Measurements from ENCODE around the gene ACACB. TPM values are rescaled to one million over a fixed set of nuclear protein-coding genes. Genes with fewer than 3 reads are reported as not detected.

Gene ACACB
- total RNA-seq, 2 donors from 2014 or later: 6.8 to 12.7 TPM

GRCh38 chr12:109166371-109166770 is 50.0 kb downstream of the ACACB start:
- H3K27me3 ChIP-seq (ENCODE audit: control insufficient read depth, insufficient read depth, low read length, poor library complexity, severe bottlenecking): no peaks in the 10 kb centered on the region
- Mint-ChIP-seq H3K4me1 (no peaks in the 10 kb centered on the region), H3K27me3 (ENCODE audit: insufficient read depth) (no peaks in the 10 kb centered on the region), H3K9me3 (no peaks in the 10 kb centered on the region), H3K4me3 (no peak overlapping the region), H3K36me3 (ENCODE audit: low read depth) (peaks cover 11% of the 10 kb centered on the region), H3K27ac (no peak overlapping the region)
- no peak overlapping the region for H3K27ac ChIP-seq (ENCODE audit: low read depth, low read length)
- H3K36me3 ChIP-seq (ENCODE audit: control insufficient read depth, insufficient read depth, low read length): no peaks in the 10 kb centered on the region
- no peaks in the 10 kb centered on the region for H3K9me3 ChIP-seq (ENCODE audit: control insufficient read depth, low read length)
- 93 to 94% methylated on average over 7 to 9 of the region's 9 CpGs for WGBS, 2 experiments (ENCODE audit: insufficient coverage in 1 of 2, insufficient read length in 1 of 2)
- DNase-seq: no peak
- TF ChIP-seq CTCF (conservative IDR thresholded peaks at IDR 0.05): no peak
- H3K9ac ChIP-seq (ENCODE audit: extremely low read depth, low read length, poor library complexity, severe bottlenecking): no peak overlapping the region
- H3K4me1 ChIP-seq (ENCODE audit: control insufficient read depth, insufficient read depth, low read length): no peaks in the 10 kb centered on the region
- no peak overlapping the region for H3K4me3 ChIP-seq (ENCODE audit: low read length)

GRCh38 chr12:109167781-109168180 is 51.4 kb downstream of the ACACB start:
- no peak overlapping the region for H3K4me3 Mint-ChIP-seq
- Histone ChIP-seq H3K9ac (ENCODE audit: extremely low read depth, low read length, poor library complexity, severe bottlenecking) (no peak overlapping the region), H3K36me3 (ENCODE audit: control insufficient read depth, insufficient read depth, low read length) (peaks cover 6% of the 10 kb centered on the region), H3K4me3 (ENCODE audit: low read length) (no peak overlapping the region), H3K27me3 (ENCODE audit: control insufficient read depth, insufficient read depth, low read length, poor library complexity, severe bottlenecking) (no peaks in the 10 kb centered on the region), H3K9me3 (ENCODE audit: control insufficient read depth, low read length) (peaks cover 5% of the 10 kb centered on the region), H3K4me1 (ENCODE audit: control insufficient read depth, insufficient read depth, low read length) (no peaks in the 10 kb centered on the region), H3K27ac (ENCODE audit: low read depth, low read length) (no peak overlapping the region)
- no peak for TF ChIP-seq CTCF (conservative IDR thresholded peaks at IDR 0.05)
- no peak overlapping the region for H3K27ac Mint-ChIP-seq
- no peak for DNase-seq
- 92 to 97% methylated on average over 14 to 18 of the region's 18 CpGs for WGBS, 2 experiments (ENCODE audit: insufficient coverage in 1 of 2, insufficient read length in 1 of 2)
- peaks cover 2% of the 10 kb centered on the region for H3K9me3 Mint-ChIP-seq
- no peaks in the 10 kb centered on the region for H3K27me3 Mint-ChIP-seq (ENCODE audit: insufficient read depth)
- H3K36me3 Mint-ChIP-seq (ENCODE audit: low read depth): peaks cover 24% of the 10 kb centered on the region
- H3K4me1 Mint-ChIP-seq: no peaks in the 10 kb centered on the region

- peaks cover 37% of the 10 kb centered on the region for H3K36me3 Mint-ChIP-seq (ENCODE audit: low read depth)
- no peak for TF ChIP-seq CTCF (conservative IDR thresholded peaks at IDR 0.05)
- H3K36me3 ChIP-seq (ENCODE audit: control insufficient read depth, insufficient read depth, low read length): peaks cover 7% of the 10 kb centered on the region
These were observed 52.9 kb downstream of the ACACB start for GRCh38 chr12:109169262-109169661.

More at GRCh38 chr12:109169262-109169661, 52.9 kb downstream of the ACACB start:
- H3K27me3 ChIP-seq (ENCODE audit: control insufficient read depth, insufficient read depth, low read length, poor library complexity, severe bottlenecking): no peaks in the 10 kb centered on the region
- no peak overlapping the region for H3K9ac ChIP-seq (ENCODE audit: extremely low read depth, low read length, poor library complexity, severe bottlenecking)
- Mint-ChIP-seq H3K4me3 (no peak overlapping the region), H3K27me3 (ENCODE audit: insufficient read depth) (no peaks in the 10 kb centered on the region), H3K9me3 (peaks cover 5% of the 10 kb centered on the region), H3K27ac (peak overlapping the region; percentile 19), H3K4me1 (no peaks in the 10 kb centered on the region)
- no peak overlapping the region for H3K27ac ChIP-seq (ENCODE audit: low read depth, low read length)
- DNase-seq: no peak
- no peak overlapping the region for H3K4me3 ChIP-seq (ENCODE audit: low read length)
- peaks cover 7% of the 10 kb centered on the region for H3K9me3 ChIP-seq (ENCODE audit: control insufficient read depth, low read length)
- 94 to 97% methylated on average over 3 of the region's 3 CpGs for WGBS, 2 experiments (ENCODE audit: insufficient coverage in 1 of 2, insufficient read length in 1 of 2)
- no peaks in the 10 kb centered on the region for H3K4me1 ChIP-seq (ENCODE audit: control insufficient read depth, insufficient read depth, low read length)
